PC-9 (cell line): Measurements from ENCODE around the gene SLC25A25.

ENCODE experiments used
- EZH2 ChIP-seq: fragments of 200-600 bp; sonication (generic); IDR thresholded peaks from 2 replicates; pipeline ENCODE4 v1.8.0; 2017; ENCODE audit warnings: antibody characterized with exemption, low read depth
- TF ChIP-seq, protein P1 (sequence below): fragments of 200-600 bp; sonication (generic); conservative IDR thresholded peaks from 2 replicates; pipeline ENCODE4 v1.6.1; 2017; ENCODE audit warnings: mixed run types, antibody characterized with exemption, mild to moderate bottlenecking, moderate library complexity

DNA sequence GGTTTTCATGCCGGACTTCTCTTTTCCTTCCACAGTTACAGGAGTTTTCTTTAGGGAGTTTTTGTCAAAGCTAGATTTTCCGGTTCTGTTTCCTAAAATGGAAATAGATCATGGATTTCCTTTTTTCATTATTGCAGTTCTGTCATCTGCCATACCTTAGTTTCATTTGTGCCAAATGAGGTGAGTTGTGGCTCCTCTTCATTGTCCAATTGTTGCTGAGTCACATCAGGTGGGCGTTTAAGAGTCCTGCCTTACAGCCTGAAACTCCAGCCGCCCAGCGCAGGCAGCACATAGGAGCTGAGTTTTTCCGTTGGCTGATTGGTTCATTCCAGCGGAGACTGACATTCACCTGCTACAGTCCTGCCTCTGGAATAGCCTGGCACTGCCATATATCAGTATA is 14.1 kb downstream of the SLC25A25 start:
- TF ChIP-seq, protein P1, sequence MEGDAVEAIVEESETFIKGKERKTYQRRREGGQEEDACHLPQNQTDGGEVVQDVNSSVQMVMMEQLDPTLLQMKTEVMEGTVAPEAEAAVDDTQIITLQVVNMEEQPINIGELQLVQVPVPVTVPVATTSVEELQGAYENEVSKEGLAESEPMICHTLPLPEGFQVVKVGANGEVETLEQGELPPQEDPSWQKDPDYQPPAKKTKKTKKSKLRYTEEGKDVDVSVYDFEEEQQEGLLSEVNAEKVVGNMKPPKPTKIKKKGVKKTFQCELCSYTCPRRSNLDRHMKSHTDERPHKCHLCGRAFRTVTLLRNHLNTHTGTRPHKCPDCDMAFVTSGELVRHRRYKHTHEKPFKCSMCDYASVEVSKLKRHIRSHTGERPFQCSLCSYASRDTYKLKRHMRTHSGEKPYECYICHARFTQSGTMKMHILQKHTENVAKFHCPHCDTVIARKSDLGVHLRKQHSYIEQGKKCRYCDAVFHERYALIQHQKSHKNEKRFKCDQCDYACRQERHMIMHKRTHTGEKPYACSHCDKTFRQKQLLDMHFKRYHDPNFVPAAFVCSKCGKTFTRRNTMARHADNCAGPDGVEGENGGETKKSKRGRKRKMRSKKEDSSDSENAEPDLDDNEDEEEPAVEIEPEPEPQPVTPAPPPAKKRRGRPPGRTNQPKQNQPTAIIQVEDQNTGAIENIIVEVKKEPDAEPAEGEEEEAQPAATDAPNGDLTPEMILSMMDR = no peak
- TF ChIP-seq EZH2 = no peak
